HepG2 (cell line): Measurements from ENCODE around the gene SLC4A8. TPM values are rescaled to one million over a fixed set of nuclear protein-coding genes. Genes with fewer than 3 reads are reported as not detected.

Experiments
- ATAC-seq: fragments of 200-7000 bp; cut with Tn5 transposase; 3 replicates; pipeline ENCODE4 v1.9.1; 2020; ENCODE audit warnings: mild to moderate bottlenecking, moderate library complexity
- BruUV-seq: library from RNA; stranded (reverse); fragments of 400-500 nt; replicated peaks from 2 replicates; lab custom pipeline; 2021; lab: Mats Ljungman, UMichigan
- CTCF ChIA-PET: fragments of 300-600 bp; formaldehyde crosslinking; extraction: SDS; loops from one replicate; lab custom pipeline; 2021; ENCODE audit warnings: low total read pairs, inconsistent platforms, low intra/inter-chr PET ratio; lab: Yijun Ruan, JAX
- POLR2A ChIA-PET: fragments of 350-600 bp; sonication (Branson Sonifier 250); formaldehyde crosslinking; loops from one replicate; lab custom pipeline; 2020; ENCODE audit warnings: antibody characterized with exemption, inconsistent platforms; lab: Yijun Ruan, JAX
- DNase-seq: peaks from one replicate; pipeline ENCODE4 v3.0.0-alpha.2; 2015; ENCODE audit warnings: low spot score
- FAIRE-seq: peaks from 3 replicates; lab custom pipeline; 2011; peaks lifted over from hg19 to GRCh38; lab: Jason Lieb, UNC
- H2AFZ ChIP-seq: one replicate; pipeline ENCODE4 v1.6.1; 2011; ENCODE audit warnings: low read length, inconsistent platforms
- H3K27ac ChIP-seq: fragments of 300-600 bp; 3 replicates; pipeline ENCODE4 v1.8.0; 2011; ENCODE audit warnings: mixed run types, mild to moderate bottlenecking, mixed read lengths, low read length, inconsistent platforms; ENCODE audit not compliant: insufficient read depth; ENCODE audit errors: extremely low read length
- H3K27me3 ChIP-seq, 2 experiments: fragments of 200-600 bp in 1 of 2; 2 replicates in 1 of 2; 3 replicates in 1 of 2; pipeline versions ENCODE4 v1.6.0 to v1.8.0; 2011; ENCODE audit warnings: low read length in 2 of 2, mild to moderate bottlenecking in 2 of 2, moderate library complexity in 2 of 2, inconsistent platforms in 1 of 2; ENCODE audit not compliant: insufficient read depth in 2 of 2, control insufficient read depth in 1 of 2
- H3K36me3 ChIP-seq, 2 experiments: fragments of 200-600 bp in 1 of 2; replicated peaks in 1 of 2; 2 replicates in 1 of 2; 3 replicates in 1 of 2; pipeline versions ENCODE4 v1.5.1 to v1.8.0; 2011; ENCODE audit warnings: low read length in 2 of 2, inconsistent platforms in 1 of 2; ENCODE audit not compliant: insufficient read depth in 2 of 2, control insufficient read depth in 1 of 2
- H3K4me1 ChIP-seq: 2 replicates; pipeline ENCODE4 v1.5.1; 2012; ENCODE audit warnings: low read length, inconsistent platforms; ENCODE audit not compliant: insufficient read depth
- H3K4me2 ChIP-seq: 2 replicates; pipeline ENCODE4 v1.6.0; 2011; ENCODE audit warnings: low read depth, low read length, inconsistent platforms
- H3K4me3 ChIP-seq, 3 experiments: fragments of 200-600 bp in 1 of 3; sonication (generic), shearing (Covaris generic) in 1 of 3; replicated peaks in 1 of 3; 2 replicates each; pipeline ENCODE4 v1.5.1; 2011 to 2016; ENCODE audit warnings: low read length in 3 of 3, inconsistent platforms in 2 of 3, low read depth in 2 of 3, mild to moderate bottlenecking in 2 of 3, control low read depth in 1 of 3, mixed read lengths in 1 of 3; ENCODE audit not compliant: insufficient read depth in 1 of 3
- H3K79me2 ChIP-seq: one replicate; pipeline ENCODE4 v1.6.1; 2011; ENCODE audit warnings: low read length, inconsistent platforms; ENCODE audit not compliant: insufficient read depth
- H3K9ac ChIP-seq: 2 replicates; pipeline ENCODE4 v1.6.0; 2011; ENCODE audit warnings: mild to moderate bottlenecking, low read depth, low read length, inconsistent platforms; ENCODE audit not compliant: insufficient read depth
- H3K9me3 ChIP-seq: 2 replicates; pipeline ENCODE4 v1.5.1; 2012; ENCODE audit warnings: mild to moderate bottlenecking, low read length
- H4K20me1 ChIP-seq: 2 replicates; pipeline ENCODE4 v1.6.0; 2011; ENCODE audit warnings: inconsistent platforms, mild to moderate bottlenecking, low read length, moderate library complexity; ENCODE audit not compliant: insufficient read depth
- DPF2 ChIP-seq: sonication (generic); formaldehyde crosslinking; IDR thresholded peaks from 2 replicates; pipeline ENCODE4 v1.4.0; 2020; ENCODE audit warnings: mild to moderate bottlenecking, low read depth, missing genetic modification reagents, borderline replicate concordance
- GATAD2A ChIP-seq: IDR thresholded peaks from 2 replicates; pipeline ENCODE4 v1.6.1; 2016
- KDM2A ChIP-seq: sonication (generic); formaldehyde crosslinking; IDR thresholded peaks from 2 replicates; pipeline ENCODE4 v1.4.0; 2020; ENCODE audit warnings: low read depth, missing genetic modification reagents, borderline replicate concordance
- MED1 ChIP-seq: sonication (generic); formaldehyde crosslinking; IDR thresholded peaks from 2 replicates; pipeline ENCODE4 v1.4.0; 2020; ENCODE audit warnings: missing genetic modification reagents
- RCOR2 ChIP-seq: IDR thresholded peaks from 2 replicates; pipeline ENCODE4 v1.6.1; 2016; ENCODE audit warnings: missing biosample characterization, missing genetic modification reagents
- THAP11 ChIP-seq: IDR thresholded peaks from 2 replicates; pipeline ENCODE4 v1.6.1; 2016; ENCODE audit warnings: missing biosample characterization, missing genetic modification reagents
- U2AF2 ChIP-seq: fragments of 200-400 bp; formaldehyde crosslinking; IDR thresholded peaks from 2 replicates; pipeline ENCODE4 v1.6.1; 2017; ENCODE audit warnings: low read depth, mild to moderate bottlenecking, low read length
- ZC3H13 ChIP-seq: sonication (generic); formaldehyde crosslinking; IDR thresholded peaks from 2 replicates; pipeline ENCODE4 v1.8.1; 2023; ENCODE audit warnings: mild to moderate bottlenecking, missing genetic modification reagents, moderate library complexity
- WGBS: methylation state at CpG from one replicate; pipeline ENCODE4 v1.1.6; 2017; ENCODE audit warnings: low lambda C conversion rate; 5-methylcytosine and 5-hydroxymethylcytosine counted together
- in situ Hi-C: cut with HindIII; loops from 2 replicates; pipeline ENCODE4 v1.10.0; 2017; ENCODE audit warnings: low pct_unique_long_range_greater_than_20kb; ENCODE audit not compliant: extremely low pct_ligation_motif_present
- intact Hi-C: fragments of 100-400 bp; cut with micrococcal nuclease; formaldehyde crosslinking; loops from one replicate; pipeline ENCODE4 v1.10.0; 2022; ENCODE audit not compliant: unreplicated experiment
- polyA plus RNA-seq, 8 experiments: library from polyadenylated mRNA; depleted of rRNA in 3 of 8; stranded (reverse) in 7 of 8; unstranded in 1 of 8; fragments of >200 nt; fragmentation: Illumina TruSeq in 4 of 8; extraction: Trizol in 4 of 8; gene quantifications; 2 replicates each; pipeline versions ENCODE4 v1.2.1 to v1.2.3, GENCODE V29; 2011 to 2016; ENCODE audit warnings: low read depth in 4 of 8, missing spikeins in 1 of 8, mixed read lengths in 1 of 8; ENCODE audit not compliant: insufficient read depth in 1 of 8
- total RNA-seq, 5 experiments: library from RNA; depleted of rRNA; stranded (reverse); fragments of >200 nt; fragmentation: Illumina TruSeq; extraction: Trizol; gene quantifications; 2 replicates each; pipeline ENCODE4 v1.2.3, GENCODE V29; 2016; ENCODE audit warnings: low read depth in 1 of 5
- TF ChIP-seq, protein P1 (sequence below): sonication (generic); formaldehyde crosslinking; IDR thresholded peaks from 2 replicates; pipeline ENCODE4 v1.4.0; 2020; ENCODE audit warnings: missing genetic modification reagents
- TF ChIP-seq, protein P2 (sequence below): sonication (generic); formaldehyde crosslinking; IDR thresholded peaks from 2 replicates; pipeline ENCODE4 v1.4.0; 2020; ENCODE audit warnings: mild to moderate bottlenecking, low read depth, missing genetic modification reagents
- TF ChIP-seq, protein P3 (sequence below): sonication (generic); formaldehyde crosslinking; IDR thresholded peaks from 2 replicates; pipeline ENCODE4 v1.5.0; 2020; ENCODE audit warnings: mild to moderate bottlenecking, missing genetic modification reagents, moderate library complexity
- TF ChIP-seq, protein P4 (sequence below): sonication (generic); formaldehyde crosslinking; IDR thresholded peaks from 2 replicates; pipeline ENCODE4 v1.8.1; 2023; ENCODE audit warnings: missing genetic modification reagents, mild to moderate bottlenecking, borderline replicate concordance

The SLC4A8 gene
- total and polyA plus RNA-seq, 2 of the 13 experiments (the other 11 are each of a cell fraction or from before 2014, with no cell fraction given): under 0.01 to 0.07 TPM

DNA sequence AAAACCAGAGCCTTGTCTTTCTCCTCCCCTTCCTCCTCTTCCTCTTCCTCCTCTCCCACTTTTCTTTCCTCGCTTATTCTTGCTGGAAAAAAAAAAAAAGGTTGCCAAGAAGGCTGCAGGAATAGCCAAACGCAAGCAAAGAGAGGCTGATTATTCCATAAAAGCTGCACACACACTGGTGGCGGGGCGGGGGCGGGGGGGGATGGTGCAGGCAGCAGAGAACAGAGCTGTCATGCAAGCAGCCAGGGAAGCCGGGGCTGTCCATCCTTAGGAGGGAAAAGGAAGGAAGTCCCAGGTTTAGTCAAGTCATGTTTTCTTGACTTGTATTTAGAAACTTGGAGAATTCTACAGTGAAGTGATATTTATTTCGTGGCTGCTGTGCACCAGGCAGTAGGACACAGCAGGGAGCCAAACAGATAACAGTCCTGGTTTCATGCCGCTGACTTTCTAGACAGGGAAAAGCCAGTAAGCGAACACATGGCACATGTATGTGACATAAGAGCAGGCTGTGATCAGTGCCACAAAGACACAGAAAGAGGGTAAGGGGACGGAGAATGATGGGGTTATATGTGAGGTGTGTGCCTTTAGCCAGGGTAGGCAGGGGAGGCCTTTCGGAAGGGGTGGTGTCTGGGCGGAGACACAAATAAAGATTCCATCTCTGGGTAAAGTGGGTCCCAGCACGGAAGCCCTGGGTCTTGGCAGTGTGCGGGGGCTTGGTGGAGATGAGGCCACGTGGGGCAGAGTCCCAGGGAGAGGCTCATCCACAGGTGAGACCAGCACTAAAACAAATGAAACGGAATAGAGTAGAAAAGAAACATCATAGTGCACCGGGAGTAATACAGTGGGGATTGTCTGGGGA lies 109.8 kb downstream of the SLC4A8 start (continued):
- TF ChIP-seq, protein P1, sequence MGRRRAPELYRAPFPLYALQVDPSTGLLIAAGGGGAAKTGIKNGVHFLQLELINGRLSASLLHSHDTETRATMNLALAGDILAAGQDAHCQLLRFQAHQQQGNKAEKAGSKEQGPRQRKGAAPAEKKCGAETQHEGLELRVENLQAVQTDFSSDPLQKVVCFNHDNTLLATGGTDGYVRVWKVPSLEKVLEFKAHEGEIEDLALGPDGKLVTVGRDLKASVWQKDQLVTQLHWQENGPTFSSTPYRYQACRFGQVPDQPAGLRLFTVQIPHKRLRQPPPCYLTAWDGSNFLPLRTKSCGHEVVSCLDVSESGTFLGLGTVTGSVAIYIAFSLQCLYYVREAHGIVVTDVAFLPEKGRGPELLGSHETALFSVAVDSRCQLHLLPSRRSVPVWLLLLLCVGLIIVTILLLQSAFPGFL (CRISPR knock-in tag): no peak
- TF ChIP-seq, protein P2, sequence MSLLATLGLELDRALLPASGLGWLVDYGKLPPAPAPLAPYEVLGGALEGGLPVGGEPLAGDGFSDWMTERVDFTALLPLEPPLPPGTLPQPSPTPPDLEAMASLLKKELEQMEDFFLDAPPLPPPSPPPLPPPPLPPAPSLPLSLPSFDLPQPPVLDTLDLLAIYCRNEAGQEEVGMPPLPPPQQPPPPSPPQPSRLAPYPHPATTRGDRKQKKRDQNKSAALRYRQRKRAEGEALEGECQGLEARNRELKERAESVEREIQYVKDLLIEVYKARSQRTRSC (CRISPR knock-in tag): no peak
- no peak for TF ChIP-seq GATAD2A
- no peak for TF ChIP-seq ZC3H13 (CRISPR knock-in tag)
- TF ChIP-seq, protein P3, sequence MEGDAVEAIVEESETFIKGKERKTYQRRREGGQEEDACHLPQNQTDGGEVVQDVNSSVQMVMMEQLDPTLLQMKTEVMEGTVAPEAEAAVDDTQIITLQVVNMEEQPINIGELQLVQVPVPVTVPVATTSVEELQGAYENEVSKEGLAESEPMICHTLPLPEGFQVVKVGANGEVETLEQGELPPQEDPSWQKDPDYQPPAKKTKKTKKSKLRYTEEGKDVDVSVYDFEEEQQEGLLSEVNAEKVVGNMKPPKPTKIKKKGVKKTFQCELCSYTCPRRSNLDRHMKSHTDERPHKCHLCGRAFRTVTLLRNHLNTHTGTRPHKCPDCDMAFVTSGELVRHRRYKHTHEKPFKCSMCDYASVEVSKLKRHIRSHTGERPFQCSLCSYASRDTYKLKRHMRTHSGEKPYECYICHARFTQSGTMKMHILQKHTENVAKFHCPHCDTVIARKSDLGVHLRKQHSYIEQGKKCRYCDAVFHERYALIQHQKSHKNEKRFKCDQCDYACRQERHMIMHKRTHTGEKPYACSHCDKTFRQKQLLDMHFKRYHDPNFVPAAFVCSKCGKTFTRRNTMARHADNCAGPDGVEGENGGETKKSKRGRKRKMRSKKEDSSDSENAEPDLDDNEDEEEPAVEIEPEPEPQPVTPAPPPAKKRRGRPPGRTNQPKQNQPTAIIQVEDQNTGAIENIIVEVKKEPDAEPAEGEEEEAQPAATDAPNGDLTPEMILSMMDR (CRISPR knock-in tag): no peak
- TF ChIP-seq, all 625 proteins: peak for 0

DNA sequence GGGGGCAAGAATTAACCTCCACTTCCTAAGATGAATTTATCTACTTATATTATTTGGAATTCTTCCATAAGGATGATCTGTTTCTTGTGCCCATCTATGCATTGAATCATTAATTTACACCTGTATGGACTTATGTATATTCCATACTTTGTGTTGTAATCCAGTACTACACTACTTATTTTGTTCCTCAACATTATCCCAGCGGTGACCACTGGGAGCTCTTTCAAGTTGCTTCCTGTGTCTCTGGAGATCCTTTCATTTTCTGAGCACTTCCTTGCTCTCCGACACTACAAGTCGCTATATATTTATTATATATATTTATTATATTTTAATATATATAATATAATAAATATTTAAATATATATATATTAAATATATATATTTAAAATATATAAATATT lies 111.5 kb downstream of the SLC4A8 start:
- TF ChIP-seq THAP11 (CRISPR knock-in tag) (no peak), DPF2 (CRISPR knock-in tag) (no peak), U2AF2 (no peak), KDM2A (CRISPR knock-in tag) (no peak), RCOR2 (CRISPR knock-in tag) (no peak), MED1 (CRISPR knock-in tag) (no peak)
- TF ChIP-seq, protein P4, sequence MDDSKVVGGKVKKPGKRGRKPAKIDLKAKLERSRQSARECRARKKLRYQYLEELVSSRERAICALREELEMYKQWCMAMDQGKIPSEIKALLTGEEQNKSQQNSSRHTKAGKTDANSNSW (CRISPR knock-in tag): no peak
- in situ Hi-C loops (loop anchor here (10.0 kb wide), 1 partner anchor 279 kb away; a partner anchor contains a TSS), intact Hi-C loops (no loop called here)
- H3K4me2 ChIP-seq: no peak overlapping the region
- no peaks in the 10 kb centered on the region for H3K36me3 ChIP-seq
- H3K27ac ChIP-seq: no peak overlapping the region
- POLR2A ChIA-PET: no interaction called here
- no peaks in the 10 kb centered on the region for H3K9me3 ChIP-seq
- no peak for FAIRE-seq
- H3K4me3 ChIP-seq: no peak overlapping the region
- BruUV-seq: no TSS peak
- peaks cover 0 to 14% of the 10 kb centered on the region in 2 experiments; a peak in 1 of 5 replicates for H3K27me3 ChIP-seq
- CTCF ChIA-PET: no interaction called here
- no peak for ATAC-seq
- no peaks in the 10 kb centered on the region for H3K79me2 ChIP-seq
- no peaks in the 10 kb centered on the region for H4K20me1 ChIP-seq
- H2AFZ ChIP-seq: no peak overlapping the region
- 15% methylated on average over 3 of the region's 3 CpGs for WGBS
- no peak overlapping the region for H3K9ac ChIP-seq
- H3K4me1 ChIP-seq: no peaks in the 10 kb centered on the region
- no peak for DNase-seq
